Prostate gland (tissue), 2 donors: Measurements from ENCODE around the gene NNT.

Experiments used
- POLR2A ChIP-seq: fragments of 450-650 bp; IDR thresholded peaks from one replicate; pipeline ENCODE4 v1.6.1; 2016; ENCODE audit warnings: antibody characterized with exemption, mild to moderate bottlenecking
- TF ChIP-seq, protein P1 (sequence below), 4 experiments: fragments of 200-600 bp in 2 of 4; fragments of 450-650 bp in 2 of 4; sonication (generic) in 2 of 4; IDR thresholded peaks; 1 replicate in 3 of 4; 2 replicates in 1 of 4; pipeline ENCODE4 v1.5.1; 2016 to 2019; ENCODE audit warnings: antibody characterized with exemption in 4 of 4, mild to moderate bottlenecking in 2 of 4, moderate library complexity in 2 of 4

DNA sequence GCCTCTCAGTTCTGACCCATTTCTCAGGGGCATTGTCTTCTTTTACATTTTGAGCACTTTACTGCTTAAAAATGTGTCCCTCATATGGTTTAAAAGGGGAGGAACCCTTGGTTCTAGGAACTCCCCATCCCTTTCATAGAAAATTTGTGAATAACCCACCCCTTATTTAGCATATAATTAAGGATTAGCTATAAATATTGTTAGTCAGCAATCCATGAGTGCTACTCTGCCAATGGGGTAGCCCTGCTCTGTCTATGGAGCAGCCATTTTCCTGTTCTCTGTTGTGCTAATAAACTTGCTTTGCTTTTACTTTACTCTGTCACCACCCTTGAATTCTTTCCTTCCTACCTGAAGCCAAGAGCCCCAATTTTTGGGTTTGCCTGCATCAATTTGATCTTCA lies 12.3 kb upstream of the NNT start:
- TF ChIP-seq, protein P1, sequence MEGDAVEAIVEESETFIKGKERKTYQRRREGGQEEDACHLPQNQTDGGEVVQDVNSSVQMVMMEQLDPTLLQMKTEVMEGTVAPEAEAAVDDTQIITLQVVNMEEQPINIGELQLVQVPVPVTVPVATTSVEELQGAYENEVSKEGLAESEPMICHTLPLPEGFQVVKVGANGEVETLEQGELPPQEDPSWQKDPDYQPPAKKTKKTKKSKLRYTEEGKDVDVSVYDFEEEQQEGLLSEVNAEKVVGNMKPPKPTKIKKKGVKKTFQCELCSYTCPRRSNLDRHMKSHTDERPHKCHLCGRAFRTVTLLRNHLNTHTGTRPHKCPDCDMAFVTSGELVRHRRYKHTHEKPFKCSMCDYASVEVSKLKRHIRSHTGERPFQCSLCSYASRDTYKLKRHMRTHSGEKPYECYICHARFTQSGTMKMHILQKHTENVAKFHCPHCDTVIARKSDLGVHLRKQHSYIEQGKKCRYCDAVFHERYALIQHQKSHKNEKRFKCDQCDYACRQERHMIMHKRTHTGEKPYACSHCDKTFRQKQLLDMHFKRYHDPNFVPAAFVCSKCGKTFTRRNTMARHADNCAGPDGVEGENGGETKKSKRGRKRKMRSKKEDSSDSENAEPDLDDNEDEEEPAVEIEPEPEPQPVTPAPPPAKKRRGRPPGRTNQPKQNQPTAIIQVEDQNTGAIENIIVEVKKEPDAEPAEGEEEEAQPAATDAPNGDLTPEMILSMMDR (IDR thresholded peaks at IDR 0.05): no peak
- no peak for TF ChIP-seq POLR2A
